ENCODE measurements around the gene PHRF1. TPM values are rescaled to one million over a fixed set of nuclear protein-coding genes. Genes with fewer than 3 reads are reported as not detected.

PHRF1 gene
- total RNA-seq (10 to 100 TPM; 14.7 to 20.9 TPM), polyA plus RNA-seq (ENCODE audit: insufficient read length in 2 of 2) (10 to 100 TPM; 25.8 to 28.4 TPM)
- long read RNA-seq, donor 1 = 0 reads
- long read RNA-seq, donor 2 = 0 reads
- long read RNA-seq, donor 3 = 0 reads
- long read RNA-seq, donor 4, full-length matches to known transcripts = 1 of 6 reads
- long read RNA-seq, donor 4, partial matches to known transcripts = 5 of 6 reads
- long read RNA-seq, donor 4, other reads (novel, unspliced or antisense) = 0 of 6 reads

GRCh38 chr11:575996-576768 lies at the start of gene PHRF1:
TSS of gene PHRF1 (plus strand) at chr11:576470. CDS start at chr11:581513, 5,043 bp downstream.
- WGBS (ENCODE audit: insufficient coverage) = under 1% methylated on average over 78 of the region's 99 CpGs
- H3K4me1 ChIP-seq (ENCODE audit: control insufficient read depth, insufficient read depth, low read length) = peaks cover 45% of the 10 kb centered on the region
- H3K9me3 ChIP-seq (ENCODE audit: control insufficient read depth, insufficient read depth, low read length) = no peaks in the 10 kb centered on the region
- DNase-seq (ENCODE audit: low read depth in 4 of 6, low spot score in 6 of 6) = peak; percentile 79 to 98 (median 90)
- peak within 1 kb of the TSS; percentile 94 for H3K27ac ChIP-seq (ENCODE audit: low read depth, low read length)
- peaks cover 8% of the 10 kb centered on the region for H3K27me3 ChIP-seq (ENCODE audit: control insufficient read depth, insufficient read depth, low read length)
- peak within 1 kb of the TSS; percentile 89 for H3K4me3 ChIP-seq (ENCODE audit: low read depth, low read length)
- H3K36me3 ChIP-seq (ENCODE audit: control insufficient read depth, insufficient read depth, low read length) = peaks cover 20% of the 10 kb centered on the region

GRCh38 chr11:528166-528814 lies 48.0 kb upstream of the PHRF1 start:
- peak in 1 of 6 donors; percentile 1 for DNase-seq (ENCODE audit: low read depth in 4 of 6, low spot score in 6 of 6)
- H3K36me3 ChIP-seq (ENCODE audit: control insufficient read depth, insufficient read depth, low read length) = peaks cover 49% of the 10 kb centered on the region
- H3K4me1 ChIP-seq (ENCODE audit: control insufficient read depth, insufficient read depth, low read length) = peaks cover 4% of the 10 kb centered on the region
- 85% methylated on average over 22 of the region's 30 CpGs for WGBS (ENCODE audit: insufficient coverage)
- no peaks in the 10 kb centered on the region for H3K9me3 ChIP-seq (ENCODE audit: control insufficient read depth, insufficient read depth, low read length)
- no peak overlapping the region for H3K4me3 ChIP-seq (ENCODE audit: low read depth, low read length)
- no peak overlapping the region for H3K27ac ChIP-seq (ENCODE audit: low read depth, low read length)
- H3K27me3 ChIP-seq (ENCODE audit: control insufficient read depth, insufficient read depth, low read length) = no peaks in the 10 kb centered on the region

GRCh38 chr11:528815-529727 lies 47.2 kb upstream of the PHRF1 start:
- DNase-seq (ENCODE audit: low read depth in 4 of 6, low spot score in 6 of 6) = peak in 1 of 6 donors; percentile 1
- 61% methylated on average over 29 of the region's 29 CpGs for WGBS (ENCODE audit: insufficient coverage)
- Histone ChIP-seq H3K36me3 (ENCODE audit: control insufficient read depth, insufficient read depth, low read length) (peaks cover 57% of the 10 kb centered on the region), H3K9me3 (ENCODE audit: control insufficient read depth, insufficient read depth, low read length) (no peaks in the 10 kb centered on the region), H3K4me1 (ENCODE audit: control insufficient read depth, insufficient read depth, low read length) (peaks cover 12% of the 10 kb centered on the region), H3K27ac (ENCODE audit: low read depth, low read length) (no peak overlapping the region), H3K27me3 (ENCODE audit: control insufficient read depth, insufficient read depth, low read length) (no peaks in the 10 kb centered on the region), H3K4me3 (ENCODE audit: low read depth, low read length) (no peak overlapping the region)

- Histone ChIP-seq H3K4me1 (ENCODE audit: control insufficient read depth, insufficient read depth, low read length) (peaks cover 19% of the 10 kb centered on the region), H3K27ac (ENCODE audit: low read depth, low read length) (no peak overlapping the region)
These were observed 46.4 kb upstream of the PHRF1 start for GRCh38 chr11:529728-530411.

GRCh38 chr11:530960-531831 lies 45.1 kb upstream of the PHRF1 start:
- Histone ChIP-seq H3K27me3 (ENCODE audit: control insufficient read depth, insufficient read depth, low read length) (peaks cover under 1% of the 10 kb centered on the region), H3K4me3 (ENCODE audit: low read depth, low read length) (no peak overlapping the region), H3K4me1 (ENCODE audit: control insufficient read depth, insufficient read depth, low read length) (peaks cover 22% of the 10 kb centered on the region), H3K27ac (ENCODE audit: low read depth, low read length) (no peak overlapping the region), H3K9me3 (ENCODE audit: control insufficient read depth, insufficient read depth, low read length) (no peaks in the 10 kb centered on the region), H3K36me3 (ENCODE audit: control insufficient read depth, insufficient read depth, low read length) (peaks cover 62% of the 10 kb centered on the region)
- WGBS (ENCODE audit: insufficient coverage) = 87% methylated on average over 26 of the region's 28 CpGs
- DNase-seq (ENCODE audit: low read depth in 4 of 6, low spot score in 6 of 6) = peak in 1 of 6 donors; percentile 2

More at GRCh38 chr11:529728-530411, 46.4 kb upstream of the PHRF1 start:
- 81% methylated on average over 18 of the region's 18 CpGs for WGBS (ENCODE audit: insufficient coverage)
- Histone ChIP-seq H3K4me3 (ENCODE audit: low read depth, low read length) (no peak overlapping the region), H3K27me3 (ENCODE audit: control insufficient read depth, insufficient read depth, low read length) (no peaks in the 10 kb centered on the region), H3K36me3 (ENCODE audit: control insufficient read depth, insufficient read depth, low read length) (peaks cover 62% of the 10 kb centered on the region), H3K9me3 (ENCODE audit: control insufficient read depth, insufficient read depth, low read length) (no peaks in the 10 kb centered on the region)
- peak in 1 of 6 donors; percentile 1 for DNase-seq (ENCODE audit: low read depth in 4 of 6, low spot score in 6 of 6)

GRCh38 chr11:531919-532526 lies 44.2 kb upstream of the PHRF1 start:
- H3K27me3 ChIP-seq (ENCODE audit: control insufficient read depth, insufficient read depth, low read length) = peaks cover 9% of the 10 kb centered on the region
- WGBS (ENCODE audit: insufficient coverage) = 90% methylated on average over 11 of the region's 18 CpGs
- H3K4me3 ChIP-seq (ENCODE audit: low read depth, low read length) = no peak overlapping the region
- DNase-seq (ENCODE audit: low read depth in 4 of 6, low spot score in 6 of 6) = no peak
- H3K27ac ChIP-seq (ENCODE audit: low read depth, low read length) = no peak overlapping the region
- peaks cover 30% of the 10 kb centered on the region for H3K4me1 ChIP-seq (ENCODE audit: control insufficient read depth, insufficient read depth, low read length)
- H3K36me3 ChIP-seq (ENCODE audit: control insufficient read depth, insufficient read depth, low read length) = peaks cover 62% of the 10 kb centered on the region
- H3K9me3 ChIP-seq (ENCODE audit: control insufficient read depth, insufficient read depth, low read length) = no peaks in the 10 kb centered on the region

GRCh38 chr11:532527-532985 lies 43.7 kb upstream of the PHRF1 start:
- Histone ChIP-seq H3K27me3 (ENCODE audit: control insufficient read depth, insufficient read depth, low read length) (peaks cover 14% of the 10 kb centered on the region), H3K4me1 (ENCODE audit: control insufficient read depth, insufficient read depth, low read length) (peaks cover 36% of the 10 kb centered on the region), H3K27ac (ENCODE audit: low read depth, low read length) (no peak overlapping the region), H3K36me3 (ENCODE audit: control insufficient read depth, insufficient read depth, low read length) (peaks cover 62% of the 10 kb centered on the region), H3K9me3 (ENCODE audit: control insufficient read depth, insufficient read depth, low read length) (no peaks in the 10 kb centered on the region), H3K4me3 (ENCODE audit: low read depth, low read length) (no peak overlapping the region)
- 91% methylated on average over 22 of the region's 23 CpGs for WGBS (ENCODE audit: insufficient coverage)
- peak in 1 of 6 donors; percentile 1 for DNase-seq (ENCODE audit: low read depth in 4 of 6, low spot score in 6 of 6)

All from spinal cord (tissue), 10 donors.